Measurements from ENCODE around the gene PFDN4. TPM values are rescaled to one million over a fixed set of nuclear protein-coding genes. Genes with fewer than 3 reads are reported as not detected.
"Not testable (repeated sequence)": the region's sequence is repeated elsewhere in the genome, so short reads cannot be mapped to it uniquely, and the experiment has no call there.

Gene PFDN4
- polyA plus RNA-seq, 2 donors = 43.8 to 48.3 TPM

DNA sequence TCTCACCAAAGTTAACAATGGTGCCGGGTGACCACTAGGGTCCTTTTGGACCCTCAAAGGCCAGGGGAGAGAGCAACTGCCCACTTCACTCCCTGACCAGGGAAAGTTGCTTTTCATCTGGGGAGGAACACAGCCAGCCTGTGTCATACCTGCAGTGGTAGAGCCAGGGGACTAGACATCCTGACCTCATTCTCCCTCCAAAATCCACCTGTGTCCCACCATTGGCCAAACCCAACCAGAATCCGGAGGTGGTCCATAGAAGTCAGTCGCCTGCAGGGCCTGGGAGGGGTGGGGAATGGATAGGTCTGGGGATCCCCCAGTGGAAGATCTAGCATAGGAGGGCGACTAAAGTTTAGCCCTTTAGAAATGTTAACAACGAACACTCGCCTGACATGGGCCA is 12.8 kb downstream of the PFDN4 start:
- Histone ChIP-seq H3K36me3 (ENCODE audit: control insufficient read depth in 2 of 2, insufficient read depth in 2 of 2, low read length in 1 of 2) (peaks cover 0 to 2% of the 10 kb centered on the region in 2 donors), H3K4me1 (ENCODE audit: control insufficient read depth in 2 of 2, insufficient read depth in 2 of 2, low read length in 1 of 2) (no peaks in the 10 kb centered on the region), H3K9me3 (ENCODE audit: control insufficient read depth in 2 of 2, insufficient read depth in 1 of 2, low read depth in 1 of 2, low read length in 1 of 2) (no peaks in the 10 kb centered on the region), H3K4me3 (ENCODE audit: low read depth in 1 of 2, low read length in 2 of 2) (no peak overlapping the region), H3K27ac (ENCODE audit: low read depth in 2 of 2, low read length in 1 of 2) (no peak overlapping the region), H3K27me3 (ENCODE audit: control insufficient read depth in 1 of 2, insufficient read depth in 2 of 2, low read length in 2 of 2) (no peaks in the 10 kb centered on the region)
- 93 to 97% methylated on average over 6 of the region's 6 CpGs for WGBS, 2 donors

DNA sequence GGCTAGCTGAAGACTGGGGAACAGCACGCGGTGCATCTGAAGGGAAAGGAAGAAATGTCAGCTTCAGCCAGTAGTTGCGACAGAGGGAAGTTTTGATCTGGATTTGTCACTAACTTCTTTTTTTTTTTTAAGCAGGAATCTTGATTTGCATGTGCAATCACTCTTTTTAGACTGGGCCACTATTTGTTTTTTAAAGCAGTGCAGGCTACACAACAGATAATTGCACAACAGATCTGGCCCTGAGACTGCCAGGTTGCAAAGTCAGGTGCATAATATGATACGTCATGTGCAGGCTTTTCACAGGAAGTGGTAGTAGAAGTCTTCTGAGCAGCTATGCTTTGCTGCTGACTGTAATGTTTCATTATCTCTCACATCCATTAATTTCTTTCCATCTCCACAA is 13.5 kb downstream of the PFDN4 start:
- no peak overlapping the region for H3K27ac ChIP-seq (ENCODE audit: low read depth in 2 of 2, low read length in 1 of 2)
- peaks cover 0 to 2% of the 10 kb centered on the region in 2 donors for H3K36me3 ChIP-seq (ENCODE audit: control insufficient read depth in 2 of 2, insufficient read depth in 2 of 2, low read length in 1 of 2)
- H3K27me3 ChIP-seq (ENCODE audit: control insufficient read depth in 1 of 2, insufficient read depth in 2 of 2, low read length in 2 of 2) = no peaks in the 10 kb centered on the region
- 75 to 83% methylated on average over 4 of the region's 4 CpGs for WGBS, 2 donors
- no peaks in the 10 kb centered on the region for H3K4me1 ChIP-seq (ENCODE audit: control insufficient read depth in 2 of 2, insufficient read depth in 2 of 2, low read length in 1 of 2)
- no peaks in the 10 kb centered on the region for H3K9me3 ChIP-seq (ENCODE audit: control insufficient read depth in 2 of 2, insufficient read depth in 1 of 2, low read depth in 1 of 2, low read length in 1 of 2)
- H3K4me3 ChIP-seq (ENCODE audit: low read depth in 1 of 2, low read length in 2 of 2) = no peak overlapping the region

DNA sequence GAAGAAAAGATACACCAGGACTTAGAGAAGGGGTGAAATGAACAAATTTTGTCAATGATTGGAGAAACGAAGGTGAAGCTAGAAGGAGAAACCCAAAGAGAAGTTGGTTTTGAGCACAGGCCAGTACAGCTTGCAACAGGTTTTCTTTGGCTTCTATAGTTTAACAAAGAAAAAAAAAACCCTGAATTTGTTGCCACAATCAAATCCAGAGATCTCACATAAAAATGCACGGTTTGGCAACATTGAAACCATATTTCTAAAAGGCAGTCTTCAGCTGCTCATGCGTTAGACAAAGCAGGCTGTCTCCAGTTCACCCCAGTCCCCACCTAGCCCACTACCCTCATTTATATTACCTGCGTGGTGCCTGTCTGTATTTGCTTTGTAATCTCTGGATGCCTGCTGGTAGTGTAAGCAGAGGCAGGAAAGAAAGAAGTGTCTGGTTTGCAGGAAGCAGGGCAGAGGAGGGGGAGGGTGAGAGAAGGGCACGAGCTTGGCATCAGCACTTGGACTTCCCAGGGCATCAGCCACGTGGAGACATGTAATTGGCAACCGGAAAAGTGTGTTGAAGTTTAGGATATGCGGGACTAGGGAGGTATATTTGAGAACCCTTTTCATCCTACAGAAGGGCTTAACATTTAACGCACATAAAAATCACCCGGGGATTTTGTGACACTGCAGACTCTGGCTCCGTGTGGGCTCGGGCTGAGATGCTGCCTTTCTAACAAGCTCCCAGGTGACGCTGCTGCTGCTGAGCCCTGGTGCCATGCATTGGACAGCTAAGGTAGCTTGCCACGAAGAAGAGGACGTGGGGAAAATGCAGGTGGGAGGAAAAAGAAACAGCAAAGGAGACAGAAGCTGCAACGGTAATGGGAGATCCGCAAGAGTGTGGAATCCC is 14.4 kb downstream of the PFDN4 start:
- Histone ChIP-seq H3K36me3 (ENCODE audit: control insufficient read depth in 2 of 2, insufficient read depth in 2 of 2, low read length in 1 of 2) (peaks cover 0 to 2% of the 10 kb centered on the region in 2 donors), H3K27ac (ENCODE audit: low read depth in 2 of 2, low read length in 1 of 2) (no peak overlapping the region), H3K27me3 (ENCODE audit: control insufficient read depth in 1 of 2, insufficient read depth in 2 of 2, low read length in 2 of 2) (no peaks in the 10 kb centered on the region), H3K9me3 (ENCODE audit: control insufficient read depth in 2 of 2, insufficient read depth in 1 of 2, low read depth in 1 of 2, low read length in 1 of 2) (no peaks in the 10 kb centered on the region), H3K4me1 (ENCODE audit: control insufficient read depth in 2 of 2, insufficient read depth in 2 of 2, low read length in 1 of 2) (no peaks in the 10 kb centered on the region), H3K4me3 (ENCODE audit: low read depth in 1 of 2, low read length in 2 of 2) (no peak overlapping the region)
- 49 to 52% methylated on average over 17 of the region's 17 CpGs for WGBS, 2 donors

DNA sequence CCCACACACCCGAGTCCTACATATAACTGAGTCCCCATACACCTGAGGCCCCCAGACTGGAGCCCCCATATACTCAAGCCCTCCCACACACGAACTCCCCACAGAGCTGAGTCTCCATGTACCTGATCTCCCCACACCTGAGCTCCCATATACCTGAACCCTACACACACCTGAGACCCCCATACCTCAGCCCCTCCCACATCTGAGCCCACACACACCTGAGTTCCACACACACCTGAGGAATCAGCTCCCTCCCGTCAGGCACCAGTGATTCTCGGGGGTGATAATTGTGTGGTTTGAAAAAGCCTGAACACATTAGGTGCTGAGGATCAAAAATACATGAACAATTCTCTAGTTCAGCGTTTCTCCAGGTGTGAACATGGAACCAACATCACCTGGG is 15.4 kb downstream of the PFDN4 start:
- H3K27me3 ChIP-seq (ENCODE audit: control insufficient read depth in 1 of 2, insufficient read depth in 2 of 2, low read length in 2 of 2) = no peaks in the 10 kb centered on the region
- H3K27ac ChIP-seq (ENCODE audit: low read depth in 2 of 2, low read length in 1 of 2) = no peak overlapping the region
- no peaks in the 10 kb centered on the region for H3K36me3 ChIP-seq (ENCODE audit: control insufficient read depth in 2 of 2, insufficient read depth in 2 of 2, low read length in 1 of 2)
- H3K4me3 ChIP-seq (ENCODE audit: low read depth in 1 of 2, low read length in 2 of 2) = no peak overlapping the region
- no peaks in the 10 kb centered on the region for H3K4me1 ChIP-seq (ENCODE audit: control insufficient read depth in 2 of 2, insufficient read depth in 2 of 2, low read length in 1 of 2)
- WGBS, 2 donors = 79 to 83% methylated on average over 5 of the region's 5 CpGs
- H3K9me3 ChIP-seq (ENCODE audit: control insufficient read depth in 2 of 2, insufficient read depth in 1 of 2, low read depth in 1 of 2, low read length in 1 of 2) = no peaks in the 10 kb centered on the region

- H3K4me1 ChIP-seq (ENCODE audit: control insufficient read depth in 2 of 2, insufficient read depth in 2 of 2, low read length in 1 of 2) = no peaks in the 10 kb centered on the region
- H3K36me3 ChIP-seq (ENCODE audit: control insufficient read depth in 2 of 2, insufficient read depth in 2 of 2, low read length in 1 of 2) = no peaks in the 10 kb centered on the region
- no peak overlapping the region for H3K4me3 ChIP-seq (ENCODE audit: low read depth in 1 of 2, low read length in 2 of 2)
- H3K9me3 ChIP-seq (ENCODE audit: control insufficient read depth in 2 of 2, insufficient read depth in 1 of 2, low read depth in 1 of 2, low read length in 1 of 2) = no peaks in the 10 kb centered on the region
- H3K27ac ChIP-seq (ENCODE audit: low read depth in 2 of 2, low read length in 1 of 2) = no peak overlapping the region
- H3K27me3 ChIP-seq (ENCODE audit: control insufficient read depth in 1 of 2, insufficient read depth in 2 of 2, low read length in 2 of 2) = no peaks in the 10 kb centered on the region
- 74 to 81% methylated on average over 4 of the region's 4 CpGs for WGBS, 2 donors
Observed at GRCh38 chr20:54223751-54224150, 15.9 kb downstream of the PFDN4 start.

DNA sequence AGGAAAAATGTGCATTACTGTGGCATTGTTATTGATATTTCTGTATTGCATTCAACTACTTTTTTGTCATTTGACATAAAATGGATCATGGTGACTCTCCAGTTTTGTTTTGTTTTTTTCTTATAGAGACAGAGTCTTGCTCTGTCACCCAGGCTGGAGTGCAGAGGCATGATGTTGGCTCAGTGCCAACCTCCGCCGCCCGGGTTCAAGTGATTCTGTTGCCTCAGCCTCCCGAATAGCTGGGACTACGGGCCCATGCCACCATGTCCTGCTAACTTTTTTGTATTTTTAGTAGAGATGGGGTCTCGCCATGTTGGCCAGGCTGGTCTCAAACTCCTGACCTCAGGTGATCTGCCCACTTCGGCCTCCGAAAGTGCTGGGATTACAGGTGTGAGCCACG is 16.8 kb downstream of the PFDN4 start:
- H3K4me1 ChIP-seq (ENCODE audit: control insufficient read depth in 2 of 2, insufficient read depth in 2 of 2, low read length in 1 of 2); H3K36me3 ChIP-seq (ENCODE audit: control insufficient read depth in 2 of 2, insufficient read depth in 2 of 2, low read length in 1 of 2); H3K9me3 ChIP-seq (ENCODE audit: control insufficient read depth in 2 of 2, insufficient read depth in 1 of 2, low read depth in 1 of 2, low read length in 1 of 2); H3K27me3 ChIP-seq (ENCODE audit: control insufficient read depth in 1 of 2, insufficient read depth in 2 of 2, low read length in 2 of 2); H3K27ac ChIP-seq (ENCODE audit: low read depth in 2 of 2, low read length in 1 of 2); H3K4me3 ChIP-seq (ENCODE audit: low read depth in 1 of 2, low read length in 2 of 2): not testable (repeated sequence)
- WGBS, 2 donors = 82 to 87% methylated on average over 9 of the region's 9 CpGs

DNA sequence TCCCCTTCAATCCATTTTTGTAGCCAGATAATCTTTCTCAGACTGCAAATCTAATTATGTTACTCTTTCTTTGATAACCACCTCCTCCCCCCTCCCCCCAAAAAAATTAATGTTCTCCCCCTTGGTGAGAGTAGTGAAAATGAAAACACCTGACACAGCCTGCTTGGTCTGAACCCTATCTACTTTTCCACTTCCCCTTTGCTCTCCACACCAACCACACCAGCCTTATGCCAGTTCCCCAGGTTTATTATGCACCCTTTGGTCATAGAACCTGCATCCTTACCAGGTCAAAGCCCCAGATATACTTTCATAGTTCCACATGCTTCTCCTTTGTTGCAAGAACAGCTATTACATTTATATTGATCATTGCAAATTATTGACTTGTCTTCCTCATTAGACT is 19.4 kb downstream of the PFDN4 start:
- no peak overlapping the region for H3K4me3 ChIP-seq (ENCODE audit: low read depth in 1 of 2, low read length in 2 of 2)

GRCh38 chr20:54227751-54228150 is 19.9 kb downstream of the PFDN4 start:
- Histone ChIP-seq H3K27me3 (ENCODE audit: control insufficient read depth in 1 of 2, insufficient read depth in 2 of 2, low read length in 2 of 2) (no peaks in the 10 kb centered on the region), H3K4me3 (ENCODE audit: low read depth in 1 of 2, low read length in 2 of 2) (no peak overlapping the region), H3K36me3 (ENCODE audit: control insufficient read depth in 2 of 2, insufficient read depth in 2 of 2, low read length in 1 of 2) (no peaks in the 10 kb centered on the region), H3K9me3 (ENCODE audit: control insufficient read depth in 2 of 2, insufficient read depth in 1 of 2, low read depth in 1 of 2, low read length in 1 of 2) (no peaks in the 10 kb centered on the region), H3K27ac (ENCODE audit: low read depth in 2 of 2, low read length in 1 of 2) (no peak overlapping the region), H3K4me1 (ENCODE audit: control insufficient read depth in 2 of 2, insufficient read depth in 2 of 2, low read length in 1 of 2) (no peaks in the 10 kb centered on the region)
- 88 to 93% methylated on average over 5 of the region's 5 CpGs for WGBS, 2 donors

More for the DNA sequence above, 19.4 kb downstream of the PFDN4 start:
- no peaks in the 10 kb centered on the region for H3K36me3 ChIP-seq (ENCODE audit: control insufficient read depth in 2 of 2, insufficient read depth in 2 of 2, low read length in 1 of 2)
- H3K27me3 ChIP-seq (ENCODE audit: control insufficient read depth in 1 of 2, insufficient read depth in 2 of 2, low read length in 2 of 2) = no peaks in the 10 kb centered on the region
- H3K4me1 ChIP-seq (ENCODE audit: control insufficient read depth in 2 of 2, insufficient read depth in 2 of 2, low read length in 1 of 2) = no peaks in the 10 kb centered on the region
- no peaks in the 10 kb centered on the region for H3K9me3 ChIP-seq (ENCODE audit: control insufficient read depth in 2 of 2, insufficient read depth in 1 of 2, low read depth in 1 of 2, low read length in 1 of 2)
- H3K27ac ChIP-seq (ENCODE audit: low read depth in 2 of 2, low read length in 1 of 2) = no peak overlapping the region

- H3K4me3 ChIP-seq (ENCODE audit: low read depth in 1 of 2, low read length in 2 of 2) = no peak overlapping the region
- H3K9me3 ChIP-seq (ENCODE audit: control insufficient read depth in 2 of 2, insufficient read depth in 1 of 2, low read depth in 1 of 2, low read length in 1 of 2) = no peaks in the 10 kb centered on the region
- WGBS, 2 donors = 53 to 63% methylated on average over 3 of the region's 3 CpGs
Observed at GRCh38 chr20:54228841-54229240, 21.0 kb downstream of the PFDN4 start.

GRCh38 chr20:54229566-54230160 is 21.8 kb downstream of the PFDN4 start:
- 78 to 89% methylated on average over 2 of the region's 2 CpGs for WGBS, 2 donors
- no peaks in the 10 kb centered on the region for H3K9me3 ChIP-seq (ENCODE audit: control insufficient read depth in 2 of 2, insufficient read depth in 1 of 2, low read depth in 1 of 2, low read length in 1 of 2)
- no peak overlapping the region for H3K27ac ChIP-seq (ENCODE audit: low read depth in 2 of 2, low read length in 1 of 2)
- no peaks in the 10 kb centered on the region for H3K4me1 ChIP-seq (ENCODE audit: control insufficient read depth in 2 of 2, insufficient read depth in 2 of 2, low read length in 1 of 2)
- H3K36me3 ChIP-seq (ENCODE audit: control insufficient read depth in 2 of 2, insufficient read depth in 2 of 2, low read length in 1 of 2) = no peaks in the 10 kb centered on the region
- H3K4me3 ChIP-seq (ENCODE audit: low read depth in 1 of 2, low read length in 2 of 2) = no peak overlapping the region
- H3K27me3 ChIP-seq (ENCODE audit: control insufficient read depth in 1 of 2, insufficient read depth in 2 of 2, low read length in 2 of 2) = no peaks in the 10 kb centered on the region

More at GRCh38 chr20:54228841-54229240, 21.0 kb downstream of the PFDN4 start:
- H3K4me1 ChIP-seq (ENCODE audit: control insufficient read depth in 2 of 2, insufficient read depth in 2 of 2, low read length in 1 of 2) = no peaks in the 10 kb centered on the region
- H3K27ac ChIP-seq (ENCODE audit: low read depth in 2 of 2, low read length in 1 of 2) = no peak overlapping the region
- no peaks in the 10 kb centered on the region for H3K36me3 ChIP-seq (ENCODE audit: control insufficient read depth in 2 of 2, insufficient read depth in 2 of 2, low read length in 1 of 2)
- H3K27me3 ChIP-seq (ENCODE audit: control insufficient read depth in 1 of 2, insufficient read depth in 2 of 2, low read length in 2 of 2) = no peaks in the 10 kb centered on the region
